Neuronal stem cell (in vitro differentiated cells): Measurements from ENCODE around the gene TAS1R3.

Experiments used
- DNase-seq: peaks from one replicate; pipeline ENCODE4 v3.0.0-alpha.2; 2013; ENCODE audit warnings: low spot score
- H2AFZ ChIP-seq: one replicate; pipeline ENCODE4 v1.6.1; 2013; ENCODE audit warnings: mild to moderate bottlenecking, low read length, inconsistent platforms
- H2AK5ac ChIP-seq: 2 replicates; pipeline ENCODE4 v1.6.1; 2013; ENCODE audit warnings: low read depth, mild to moderate bottlenecking, inconsistent platforms, low read length, moderate library complexity, mixed read lengths
- H2BK120ac ChIP-seq: 2 replicates; pipeline ENCODE4 v1.6.1; 2013; ENCODE audit warnings: low read depth, mild to moderate bottlenecking, inconsistent platforms, low read length, moderate library complexity, mixed read lengths
- H2BK12ac ChIP-seq: one replicate; pipeline ENCODE4 v1.6.1; 2013; ENCODE audit warnings: low read length, inconsistent platforms
- H2BK15ac ChIP-seq: 2 replicates; pipeline ENCODE4 v1.6.1; 2013; ENCODE audit warnings: mild to moderate bottlenecking, low read length, inconsistent platforms, mixed read lengths
- H2BK5ac ChIP-seq: one replicate; pipeline ENCODE4 v1.6.1; 2013; ENCODE audit warnings: inconsistent platforms, mild to moderate bottlenecking, low read length, moderate library complexity
- H3K14ac ChIP-seq: one replicate; pipeline ENCODE4 v1.6.1; 2013; ENCODE audit warnings: low read length, inconsistent platforms
- H3K18ac ChIP-seq: 2 replicates; pipeline ENCODE4 v1.6.1; 2013; ENCODE audit warnings: low read length, inconsistent platforms
- H3K23ac ChIP-seq: 2 replicates; pipeline ENCODE4 v1.6.1; 2013; ENCODE audit warnings: low read depth, mild to moderate bottlenecking, mixed read lengths, low read length, inconsistent platforms; ENCODE audit not compliant: poor library complexity
- H3K27ac ChIP-seq: replicated peaks from 3 replicates; pipeline ENCODE4 v1.5.1; 2013; ENCODE audit warnings: low read length, inconsistent platforms
- H3K27me3 ChIP-seq, 3 experiments: 2 replicates each; pipeline ENCODE4 v1.6.1; 2013; ENCODE audit warnings: low read length in 3 of 3, mild to moderate bottlenecking in 2 of 3, inconsistent platforms in 1 of 3, low read depth in 1 of 3, mixed read lengths in 1 of 3, moderate library complexity in 1 of 3; ENCODE audit not compliant: control insufficient read depth in 3 of 3, insufficient read depth in 3 of 3
- H3K36me3 ChIP-seq, 2 donors: replicated peaks in 1 of 2; 2 replicates each; pipeline ENCODE4 v1.6.1; 2013; ENCODE audit warnings: low read length in 2 of 2; ENCODE audit not compliant: control insufficient read depth in 2 of 2, insufficient read depth in 2 of 2
- H3K4ac ChIP-seq: 2 replicates; pipeline ENCODE4 v1.6.1; 2013; ENCODE audit warnings: inconsistent platforms, mild to moderate bottlenecking, low read length, moderate library complexity
- H3K4me1 ChIP-seq, 2 donors: 1 replicate in 1 of 2; 2 replicates in 1 of 2; pipeline ENCODE4 v1.6.1; 2013; ENCODE audit warnings: low read length in 2 of 2, low read depth in 1 of 2; ENCODE audit not compliant: control insufficient read depth in 2 of 2, insufficient read depth in 1 of 2
- H3K4me2 ChIP-seq: one replicate; pipeline ENCODE4 v1.6.1; 2013; ENCODE audit warnings: mild to moderate bottlenecking, low read length, inconsistent platforms; ENCODE audit not compliant: insufficient read depth, poor library complexity, severe bottlenecking
- H3K4me3 ChIP-seq, 2 donors: 2 replicates each; pipeline ENCODE4 v1.5.1; 2013; ENCODE audit warnings: low read length in 2 of 2, mild to moderate bottlenecking in 2 of 2, inconsistent platforms in 1 of 2, moderate library complexity in 1 of 2
- H3K79me1 ChIP-seq: one replicate; pipeline ENCODE4 v1.6.1; 2013; ENCODE audit warnings: low read depth, mild to moderate bottlenecking, inconsistent platforms, low read length, moderate library complexity
- H3K9ac ChIP-seq: one replicate; pipeline ENCODE4 v1.6.1; 2013; ENCODE audit warnings: mild to moderate bottlenecking, low read depth, low read length, inconsistent platforms; ENCODE audit not compliant: poor library complexity
- H3K9me3 ChIP-seq, 2 donors: replicated peaks in 1 of 2; 2 replicates each; pipeline versions ENCODE3 to v1.6.1; 2013; ENCODE audit warnings: low read length in 2 of 2, mild to moderate bottlenecking in 2 of 2, inconsistent platforms in 1 of 2, low read depth in 1 of 2, mixed read lengths in 1 of 2, moderate library complexity in 1 of 2; ENCODE audit not compliant: control insufficient read depth in 2 of 2, insufficient read depth in 1 of 2
- H4K8ac ChIP-seq: one replicate; pipeline ENCODE4 v1.6.1; 2013; ENCODE audit warnings: low read depth, mild to moderate bottlenecking, inconsistent platforms, low read length, moderate library complexity
- H4K91ac ChIP-seq: one replicate; pipeline ENCODE4 v1.6.1; 2013; ENCODE audit warnings: low read length, low read depth, mild to moderate bottlenecking, inconsistent platforms; ENCODE audit not compliant: poor library complexity
- WGBS, 2 donors: extraction: QIAGEN DNeasy Blood & Tissue Kit; methylation state at CpG; one replicate each; pipeline ENCODE4 v1.1.7; 2013; ENCODE audit warnings: missing lambda C conversion rate in 2 of 2, mixed read lengths in 1 of 2; ENCODE audit not compliant: insufficient read length in 2 of 2, insufficient replicate concordance in 1 of 2; ENCODE audit errors: extremely low coverage in 2 of 2; 5-methylcytosine and 5-hydroxymethylcytosine counted together

TAS1R3 gene

GRCh38 chr1:1321477-1321876 lies 9.6 kb upstream of the TAS1R3 start:
- no peaks in the 10 kb centered on the region for H3K27me3 ChIP-seq
- H2AK5ac ChIP-seq = no peak overlapping the region
- no CpG with 5 or more reads among the region's 8 CpGs for WGBS, 2 donors
- no peak for DNase-seq
- H3K14ac ChIP-seq = no peak overlapping the region
- H3K4me3 ChIP-seq = peak overlapping the region; percentile 4 to 7
- no peaks in the 10 kb centered on the region for H3K9me3 ChIP-seq
- H3K4me1 ChIP-seq = peaks cover 10 to 16% of the 10 kb centered on the region in 2 donors
- H3K79me1 ChIP-seq = peaks cover 62% of the 10 kb centered on the region
- no peak overlapping the region for H2BK120ac ChIP-seq
- H3K36me3 ChIP-seq = peaks cover 24 to 70% of the 10 kb centered on the region in 2 donors
- H2BK12ac ChIP-seq = peak overlapping the region; percentile 94
- H2BK15ac ChIP-seq = no peak overlapping the region
- peak overlapping the region; percentile 24 for H2BK5ac ChIP-seq
- H3K27ac ChIP-seq = no peak overlapping the region
- H4K91ac ChIP-seq = no peak overlapping the region
- no peak overlapping the region for H2AFZ ChIP-seq
- no peak overlapping the region for H4K8ac ChIP-seq
- H3K9ac ChIP-seq = peak overlapping the region; percentile 60
- H3K4ac ChIP-seq = no peak overlapping the region
- H3K18ac ChIP-seq = no peak overlapping the region
- H3K23ac ChIP-seq = peak overlapping the region; percentile 80
- no peak overlapping the region for H3K4me2 ChIP-seq

- no peak overlapping the region for H4K91ac ChIP-seq
- no peak overlapping the region for H2BK12ac ChIP-seq
- peaks cover 10 to 16% of the 10 kb centered on the region in 2 donors for H3K4me1 ChIP-seq
- no peak overlapping the region for H3K9ac ChIP-seq
- no peak overlapping the region for H3K4ac ChIP-seq
- H2BK120ac ChIP-seq = no peak overlapping the region
- no peak overlapping the region for H2AK5ac ChIP-seq
- H3K36me3 ChIP-seq = peaks cover 26 to 69% of the 10 kb centered on the region in 2 donors
- no peaks in the 10 kb centered on the region for H3K9me3 ChIP-seq
- no peak overlapping the region for H2BK15ac ChIP-seq
- no peak overlapping the region for H3K4me3 ChIP-seq
- H3K79me1 ChIP-seq = peaks cover 61% of the 10 kb centered on the region
- H3K27ac ChIP-seq = no peak overlapping the region
- no peak overlapping the region for H2AFZ ChIP-seq
- H3K18ac ChIP-seq = no peak overlapping the region
- WGBS, 2 donors = no CpG with 5 or more reads among the region's 14 CpGs
- H4K8ac ChIP-seq = no peak overlapping the region
- no peaks in the 10 kb centered on the region for H3K27me3 ChIP-seq
- no peak for DNase-seq
- H3K4me2 ChIP-seq = no peak overlapping the region
- no peak overlapping the region for H3K14ac ChIP-seq
- no peak overlapping the region for H3K23ac ChIP-seq
- no peak overlapping the region for H2BK5ac ChIP-seq
Observed at GRCh38 chr1:1322418-1322817, 8.7 kb upstream of the TAS1R3 start.

- Histone ChIP-seq H3K27me3 (no peaks in the 10 kb centered on the region), H4K8ac (no peak overlapping the region), H2AK5ac (peak overlapping the region; percentile 35), H3K4me2 (no peak overlapping the region), H3K27ac (no peak overlapping the region), H3K18ac (no peak overlapping the region), H2BK120ac (no peak overlapping the region), H2BK5ac (no peak overlapping the region), H3K23ac (no peak overlapping the region), H2BK12ac (no peak overlapping the region), H3K9me3 (no peaks in the 10 kb centered on the region), H3K4ac (no peak overlapping the region), H3K36me3 (peaks cover 26 to 69% of the 10 kb centered on the region in 2 donors), H2AFZ (no peak overlapping the region), H3K4me3 (peak overlapping the region in 1 of 2 donors; percentile 40), H3K14ac (no peak overlapping the region), H3K4me1 (peaks cover 10 to 16% of the 10 kb centered on the region in 2 donors), H3K79me1 (peaks cover 59% of the 10 kb centered on the region), H3K9ac (peak overlapping the region; percentile 60), H4K91ac (no peak overlapping the region), H2BK15ac (no peak overlapping the region)
- DNase-seq = no peak
- no CpG with 5 or more reads among the region's 10 CpGs for WGBS, 2 donors
Observed at GRCh38 chr1:1322952-1323351, 8.1 kb upstream of the TAS1R3 start.

GRCh38 chr1:1324084-1324523 lies 7.0 kb upstream of the TAS1R3 start:
- Histone ChIP-seq H3K27me3 (no peaks in the 10 kb centered on the region), H3K23ac (peak overlapping the region; percentile 91), H3K9ac (peak overlapping the region; percentile 97), H3K4ac (no peak overlapping the region), H2AK5ac (peak overlapping the region; percentile 99), H4K91ac (no peak overlapping the region), H2BK12ac (no peak overlapping the region), H2AFZ (peak overlapping the region; percentile 93), H2BK5ac (no peak overlapping the region), H3K9me3 (no peaks in the 10 kb centered on the region), H3K4me2 (peak overlapping the region; percentile 66), H3K79me1 (peaks cover 56% of the 10 kb centered on the region), H3K18ac (peak overlapping the region; percentile 59), H3K4me1 (peaks cover 10 to 16% of the 10 kb centered on the region in 2 donors), H4K8ac (no peak overlapping the region), H2BK15ac (peak overlapping the region; percentile 89), H3K27ac (no peak overlapping the region), H2BK120ac (no peak overlapping the region), H3K14ac (peak overlapping the region; percentile 94), H3K36me3 (peaks cover 23 to 66% of the 10 kb centered on the region in 2 donors), H3K4me3 (peak overlapping the region; percentile 97 to 99)
- WGBS, 2 donors = no CpG with 5 or more reads among the region's 41 CpGs
- no peak for DNase-seq
